ENCODE measurements around the gene KCNF1. TPM values are rescaled to one million over a fixed set of nuclear protein-coding genes. Genes with fewer than 3 reads are reported as not detected.

Gene KCNF1
- total RNA-seq, 2 donors from 2014 or later, result 0.22 to 0.90 TPM

- TF ChIP-seq CTCF (IDR thresholded peaks at IDR 0.05), result no peak
- Histone ChIP-seq H3K27me3 (no peaks in the 10 kb centered on the region), H3K27ac (no peak overlapping the region), H3K4me3 (no peak overlapping the region), H3K9ac (ENCODE audit: low read depth in 2 of 2, low read length in 2 of 2) (no peak overlapping the region), H3K9me3 (no peaks in the 10 kb centered on the region), H3K36me3 (no peaks in the 10 kb centered on the region), H3K4me1 (no peaks in the 10 kb centered on the region)
- no peak for DNase-seq
- intact Hi-C loops (cut with DNase I), result no loop called here
Observed at GRCh38 chr2:10939058-10939457, 27.3 kb downstream of the KCNF1 start.

- no peaks in the 10 kb centered on the region for H3K4me1 ChIP-seq
- no peak for DNase-seq
- no peak overlapping the region for H3K4me3 ChIP-seq
- no peak for TF ChIP-seq CTCF (IDR thresholded peaks at IDR 0.05)
- H3K27ac ChIP-seq, result no peak overlapping the region
- no peaks in the 10 kb centered on the region for H3K9me3 ChIP-seq
- H3K9ac ChIP-seq (ENCODE audit: low read depth in 2 of 2, low read length in 2 of 2), result no peak overlapping the region
- H3K36me3 ChIP-seq, result no peaks in the 10 kb centered on the region
- intact Hi-C loops (cut with DNase I), result no loop called here
- H3K27me3 ChIP-seq, result no peaks in the 10 kb centered on the region
Observed at GRCh38 chr2:10940596-10940995, 28.9 kb downstream of the KCNF1 start.

- DNase-seq, result no peak
- TF ChIP-seq CTCF (IDR thresholded peaks at IDR 0.05), result no peak
- Histone ChIP-seq H3K9ac (ENCODE audit: low read depth in 2 of 2, low read length in 2 of 2) (no peak overlapping the region), H3K27ac (no peak overlapping the region), H3K9me3 (no peaks in the 10 kb centered on the region), H3K27me3 (no peaks in the 10 kb centered on the region), H3K4me3 (no peak overlapping the region), H3K36me3 (no peaks in the 10 kb centered on the region), H3K4me1 (no peaks in the 10 kb centered on the region)
- intact Hi-C loops (cut with DNase I), result no loop called here
Observed at GRCh38 chr2:10941383-10941782, 29.6 kb downstream of the KCNF1 start.

GRCh38 chr2:10944799-10945198 lies 33.1 kb downstream of the KCNF1 start:
- Histone ChIP-seq H3K27me3 (no peaks in the 10 kb centered on the region), H3K27ac (no peak overlapping the region), H3K36me3 (no peaks in the 10 kb centered on the region), H3K4me3 (no peak overlapping the region), H3K4me1 (no peaks in the 10 kb centered on the region), H3K9me3 (no peaks in the 10 kb centered on the region), H3K9ac (ENCODE audit: low read depth in 2 of 2, low read length in 2 of 2) (no peak overlapping the region)
- no peak for DNase-seq
- intact Hi-C loops (cut with DNase I), result no loop called here
- TF ChIP-seq CTCF (IDR thresholded peaks at IDR 0.05), result no peak

- Histone ChIP-seq H3K4me1 (no peaks in the 10 kb centered on the region), H3K4me3 (no peak overlapping the region), H3K9me3 (no peaks in the 10 kb centered on the region), H3K27me3 (no peaks in the 10 kb centered on the region), H3K36me3 (no peaks in the 10 kb centered on the region), H3K9ac (ENCODE audit: low read depth in 2 of 2, low read length in 2 of 2) (no peak overlapping the region), H3K27ac (no peak overlapping the region)
- DNase-seq, result no peak
- TF ChIP-seq CTCF (IDR thresholded peaks at IDR 0.05), result no peak
- intact Hi-C loops (cut with DNase I), result no loop called here
Observed at GRCh38 chr2:10946394-10946793, 34.7 kb downstream of the KCNF1 start.

- Histone ChIP-seq H3K4me3 (no peak overlapping the region), H3K4me1 (no peaks in the 10 kb centered on the region), H3K27ac (no peak overlapping the region), H3K36me3 (no peaks in the 10 kb centered on the region), H3K27me3 (no peaks in the 10 kb centered on the region), H3K9ac (ENCODE audit: low read depth in 2 of 2, low read length in 2 of 2) (no peak overlapping the region), H3K9me3 (no peaks in the 10 kb centered on the region)
- intact Hi-C loops (cut with DNase I), result no loop called here
- DNase-seq, result no peak
- no peak for TF ChIP-seq CTCF (IDR thresholded peaks at IDR 0.05)
Observed at GRCh38 chr2:10947005-10947440, 35.3 kb downstream of the KCNF1 start.

All from colonic mucosa (tissue), 4 donors.